GM19397 (cell line): ENCODE results near the gene ADCY5.

ENCODE experiments used
- ATAC-seq: cut with Tn5 transposase; IDR thresholded peaks from one replicate; pipeline ENCODE4 v1.9.1; 2021; ENCODE audit warnings: mild to moderate bottlenecking, moderate library complexity; ENCODE audit not compliant: unreplicated experiment

The ADCY5 gene

GRCh38 chr3:123346021-123346420, 102.9 kb downstream of the ADCY5 start:
- no peak for ATAC-seq

GRCh38 chr3:123344907-123345594, 103.8 kb downstream of the ADCY5 start:
- no peak for ATAC-seq

- ATAC-seq = no peak
Measured at GRCh38 chr3:123344175-123344906, 104.5 kb downstream of the ADCY5 start.

GRCh38 chr3:123343296-123344174, 105.4 kb downstream of the ADCY5 start:
- ATAC-seq = no peak

GRCh38 chr3:123342631-123343080, 106.2 kb downstream of the ADCY5 start:
- ATAC-seq = no peak

GRCh38 chr3:123341871-123342630, 106.8 kb downstream of the ADCY5 start:
- no peak for ATAC-seq

- ATAC-seq = no peak
Measured at GRCh38 chr3:123340336-123340735, 108.6 kb downstream of the ADCY5 start.

GRCh38 chr3:123339302-123339701, 109.6 kb downstream of the ADCY5 start:
- ATAC-seq = no peak

- no peak for ATAC-seq
Measured at GRCh38 chr3:123338620-123339061, 110.2 kb downstream of the ADCY5 start.

- ATAC-seq = no peak
Measured at GRCh38 chr3:123337948-123338619, 110.8 kb downstream of the ADCY5 start.

- no peak for ATAC-seq
Measured at GRCh38 chr3:123337226-123337625, 111.7 kb downstream of the ADCY5 start.

GRCh38 chr3:123336441-123336851, 112.4 kb downstream of the ADCY5 start:
- ATAC-seq = no peak

GRCh38 chr3:123336001-123336400, 112.9 kb downstream of the ADCY5 start:
- ATAC-seq = no peak

- no peak for ATAC-seq
Measured at GRCh38 chr3:123335007-123335670, 113.8 kb downstream of the ADCY5 start.

GRCh38 chr3:123334056-123334455, 114.8 kb downstream of the ADCY5 start:
- ATAC-seq = no peak

- ATAC-seq = no peak
Measured at GRCh38 chr3:123333401-123333800, 115.5 kb downstream of the ADCY5 start.

- ATAC-seq = no peak
Measured at GRCh38 chr3:123332124-123332641, 116.7 kb downstream of the ADCY5 start.

GRCh38 chr3:123331651-123332050, 117.2 kb downstream of the ADCY5 start:
- ATAC-seq = no peak

GRCh38 chr3:123331006-123331405, 117.9 kb downstream of the ADCY5 start:
- no peak for ATAC-seq
